K562 (cell line): ENCODE measurements around the gene SLC22A12. TPM values are rescaled to one million over a fixed set of nuclear protein-coding genes. Genes with fewer than 3 reads are reported as not detected.

Experiments
- ATAC-seq: fragments of 200-7000 bp; cut with Tn5 transposase; 3 replicates; pipeline ENCODE4 v1.9.1; 2020; ENCODE audit warnings: moderate library complexity
- BruUV-seq: library from RNA; stranded (reverse); fragments of 400-500 nt; replicated peaks from 2 replicates; lab custom pipeline; 2021; lab: Mats Ljungman, UMichigan
- CTCF ChIA-PET: fragments of 300-600 bp; formaldehyde crosslinking; extraction: SDS; loops from one replicate; lab custom pipeline; 2021; ENCODE audit warnings: low intra/inter-chr PET ratio; lab: Yijun Ruan, JAX
- POLR2A ChIA-PET: fragments of 300-600, 350-650 bp; sonication (Branson Sonifier 250); formaldehyde crosslinking; extraction: SDS; loops from one replicate; lab custom pipeline; 2021; ENCODE audit warnings: antibody characterized with exemption, inconsistent platforms; lab: Yijun Ruan, JAX
- DNase-seq, 4 experiments: peaks; one replicate each; pipeline versions ENCODE4 v3.0.0 to v3.0.0-alpha.2; 2011 to 2018; ENCODE audit warnings: low spot score in 3 of 4, mixed read lengths in 3 of 4; ENCODE audit errors: extremely low read depth in 1 of 4
- FAIRE-seq: peaks from 2 replicates; lab custom pipeline; 2011; peaks lifted over from hg19 to GRCh38; lab: Jason Lieb, UNC
- H2AFZ ChIP-seq: 2 replicates; pipeline ENCODE4 v1.6.0; 2011; ENCODE audit warnings: low read depth, low read length, control low read depth, inconsistent platforms
- H3K27ac ChIP-seq: fragments of 200-600 bp; 3 replicates; pipeline ENCODE4 v1.8.0; 2011; ENCODE audit warnings: low read depth, mild to moderate bottlenecking, control low read depth, inconsistent platforms, low read length, moderate library complexity, mixed read lengths; ENCODE audit errors: extremely low read depth
- H3K27me3 ChIP-seq, 2 experiments: fragments of 300-600 bp in 1 of 2; 2 replicates in 1 of 2; 3 replicates in 1 of 2; pipeline versions ENCODE4 v1.6.0 to v1.8.0; 2011; ENCODE audit warnings: inconsistent platforms in 2 of 2, low read length in 2 of 2, mild to moderate bottlenecking in 1 of 2, mixed read lengths in 1 of 2, moderate library complexity in 1 of 2; ENCODE audit not compliant: control insufficient read depth in 2 of 2, insufficient read depth in 2 of 2
- H3K36me3 ChIP-seq: fragments of 300-600 bp; 3 replicates; pipeline ENCODE4 v1.8.0; 2011; ENCODE audit warnings: mild to moderate bottlenecking, low read length, inconsistent platforms; ENCODE audit not compliant: control insufficient read depth, insufficient read depth
- H3K4me1 ChIP-seq, 2 experiments: fragments of 200-600 bp in 1 of 2; replicated peaks in 1 of 2; 2 replicates in 1 of 2; 3 replicates in 1 of 2; pipeline versions ENCODE4 v1.5.1 to v1.8.0; 2011; ENCODE audit warnings: inconsistent platforms in 2 of 2, low read length in 2 of 2, mild to moderate bottlenecking in 1 of 2, mixed read lengths in 1 of 2, moderate library complexity in 1 of 2; ENCODE audit not compliant: control insufficient read depth in 2 of 2, insufficient read depth in 2 of 2
- H3K4me2 ChIP-seq: 2 replicates; pipeline ENCODE4 v1.6.1; 2011; ENCODE audit warnings: low read length, control low read depth, inconsistent platforms, mixed read lengths; ENCODE audit not compliant: insufficient read depth
- H3K4me3 ChIP-seq: fragments of 200-600 bp; sonication (generic), shearing (Covaris generic); 2 replicates; pipeline ENCODE4 v1.5.1; 2016; ENCODE audit warnings: control low read depth, inconsistent platforms
- H3K79me2 ChIP-seq: fragments of 200-600 bp; 3 replicates; pipeline ENCODE4 v1.8.0; 2011; ENCODE audit warnings: low read length, inconsistent platforms; ENCODE audit not compliant: control insufficient read depth, insufficient read depth
- H3K9ac ChIP-seq, 2 experiments: 2 replicates each; pipeline versions ENCODE4 v1.6.0 to v1.6.1; 2011; ENCODE audit warnings: low read depth in 2 of 2, low read length in 2 of 2, control low read depth in 1 of 2, inconsistent platforms in 1 of 2, mild to moderate bottlenecking in 1 of 2, mixed read lengths in 1 of 2; ENCODE audit not compliant: insufficient read depth in 1 of 2
- H3K9me1 ChIP-seq: one replicate; pipeline ENCODE4 v1.6.0; 2011; ENCODE audit warnings: inconsistent platforms, mild to moderate bottlenecking, low read length, moderate library complexity; ENCODE audit not compliant: control insufficient read depth, insufficient read depth
- H3K9me3 ChIP-seq: replicated peaks from 2 replicates; pipeline ENCODE4 v1.5.1; 2011; ENCODE audit warnings: low read depth, low read length, inconsistent platforms; ENCODE audit not compliant: control insufficient read depth, insufficient read depth
- H4K20me1 ChIP-seq: replicated peaks from 2 replicates; pipeline ENCODE4 v1.6.1; 2011; ENCODE audit warnings: low read length, inconsistent platforms, mixed read lengths; ENCODE audit not compliant: control insufficient read depth, insufficient read depth
- BRD4 ChIP-seq: fragments of 200-600 bp; sonication (generic); IDR thresholded peaks from 2 replicates; pipeline ENCODE4 v1.6.1; 2017; ENCODE audit warnings: inconsistent platforms
- BRF1 ChIP-seq: IDR thresholded peaks from 3 replicates; pipeline ENCODE4 v1.6.1; 2011; ENCODE audit warnings: borderline replicate concordance, mild to moderate bottlenecking; ENCODE audit not compliant: insufficient read length; ENCODE audit errors: extremely low read depth
- FOXK2 ChIP-seq, 2 experiments: fragments of 450-650 bp; IDR thresholded peaks in 1 of 2; conservative IDR thresholded peaks in 1 of 2; 2 replicates each; pipeline ENCODE4 v1.6.1; 2016; ENCODE audit warnings: low read depth in 2 of 2, mild to moderate bottlenecking in 1 of 2
- GABPB1 ChIP-seq: sonication (generic); formaldehyde crosslinking; IDR thresholded peaks from 2 replicates; pipeline ENCODE4 v1.8.0; 2022; ENCODE audit warnings: mild to moderate bottlenecking, missing genetic modification reagents
- TRIM24 ChIP-seq, 2 experiments: fragments of 450-650 bp; IDR thresholded peaks; 2 replicates each; pipeline ENCODE4 v1.6.1; 2016
- WGBS: fragments of 100-300 bp; shearing (Covaris generic); methylation state at CpG from one replicate; pipeline ENCODE4 v1.1.6; 2016; ENCODE audit warnings: low coverage, mixed read lengths; ENCODE audit not compliant: insufficient coverage; ENCODE audit errors: missing lambda C conversion rate; 5-methylcytosine and 5-hydroxymethylcytosine counted together
- in situ Hi-C: fragments of 300-500 bp; cut with MboI; formaldehyde crosslinking; loops from 4 replicates; pipeline ENCODE4 v1.15.0; 2018; ENCODE audit warnings: inconsistent platforms, mixed read lengths
- intact Hi-C: fragments of 100-400 bp; cut with micrococcal nuclease; formaldehyde crosslinking; loops from 2 replicates; pipeline ENCODE4 v1.14.2; 2022
- polyA plus RNA-seq, 8 experiments: library from polyadenylated mRNA; depleted of rRNA in 4 of 8; stranded (reverse) in 5 of 8; unstranded in 3 of 8; fragments of >200 nt; fragmentation: Nextera tagmentation in 2 of 8; fragmentation: Illumina TruSeq in 1 of 8; extraction: Ambion mirVana in 2 of 8; extraction: Trizol in 1 of 8; gene quantifications; 2 replicates each; pipeline versions ENCODE4 v1.2.1 to v1.2.3, GENCODE V29; 2011 to 2014; ENCODE audit warnings: inconsistent platforms in 1 of 8, missing spikeins in 1 of 8
- total RNA-seq, 7 experiments: library from RNA; depleted of rRNA in 6 of 7; stranded (reverse); fragments of >200 nt in 6 of 7; fragmentation: Illumina TruSeq in 2 of 7; extraction: Trizol in 2 of 7; gene quantifications; 2 replicates each; pipeline versions ENCODE4 v1.2.1 to v1.2.3, GENCODE V29; 2011 to 2021; ENCODE audit warnings: low replicate concordance in 1 of 7
- TF ChIP-seq, protein P1 (sequence below): fragments of 250-450 bp; sonication (Bioruptor Pico); IDR thresholded peaks from 2 replicates; pipeline ENCODE4 v1.8.0; 2022; ENCODE audit warnings: inconsistent platforms, mild to moderate bottlenecking, moderate library complexity, borderline replicate concordance

The SLC22A12 gene
- total and polyA plus RNA-seq, 9 of the 15 experiments (the other 6 are each of a cell fraction or from before 2014, with no cell fraction given), result not detected

DNA sequence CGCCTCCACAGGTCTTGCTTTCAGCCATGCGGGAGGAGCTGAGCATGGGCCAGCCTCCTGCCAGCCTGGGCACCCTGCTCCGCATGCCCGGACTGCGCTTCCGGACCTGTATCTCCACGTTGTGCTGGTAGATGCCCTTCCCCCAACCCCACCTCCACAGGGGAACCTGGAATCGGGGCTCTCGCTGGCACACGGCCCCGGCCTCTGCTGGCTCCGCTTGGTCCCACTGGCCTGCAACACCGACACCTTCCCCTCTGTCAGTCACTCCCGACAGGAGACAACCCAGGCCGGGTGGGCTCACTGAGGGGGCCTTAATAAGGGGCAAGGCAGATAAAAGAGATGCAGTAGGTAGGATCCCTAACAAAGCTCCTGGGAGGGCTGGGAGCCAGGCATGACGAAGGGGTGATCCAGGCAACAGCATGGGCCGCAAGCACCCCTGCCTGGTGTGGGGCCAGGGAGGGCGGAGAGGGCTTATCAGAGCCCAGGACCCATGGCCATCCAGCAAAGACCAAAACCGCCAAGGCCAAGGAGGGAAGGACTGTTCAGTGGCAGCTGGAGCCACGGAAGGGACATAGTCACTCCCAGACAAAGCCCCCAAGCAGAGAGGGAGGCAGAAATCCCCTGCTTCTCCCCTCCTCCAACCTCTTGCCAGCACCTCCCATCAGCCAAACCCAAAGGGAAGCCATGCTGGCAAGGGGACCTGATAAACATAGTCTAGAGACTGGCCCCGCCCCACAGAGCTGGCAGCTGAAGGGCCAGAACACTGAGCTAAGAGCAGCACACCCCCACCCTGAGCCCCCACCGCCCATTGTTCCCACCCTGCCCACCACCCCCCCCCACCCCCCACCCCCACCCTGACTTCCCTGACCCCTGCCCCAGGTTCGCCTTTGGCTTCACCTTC, 8.0 kb downstream of the SLC22A12 start:
- DNase-seq (peak in 1 of 4 experiments; percentile 12), ATAC-seq (no peak), FAIRE-seq (no peak)
- WGBS, result 6% methylated on average over 21 of the region's 23 CpGs
- Histone ChIP-seq H3K9me3 (no peaks in the 10 kb centered on the region), H3K36me3 (no peaks in the 10 kb centered on the region), H3K79me2 (no peaks in the 10 kb centered on the region), H3K4me1 (peaks cover 0 to 19% of the 10 kb centered on the region in 2 experiments; a peak in 2 of 5 replicates), H3K27ac (no peak overlapping the region), H3K4me3 (no peak overlapping the region), H3K4me2 (no peak overlapping the region), H3K9me1 (no peaks in the 10 kb centered on the region), H3K27me3 (peaks cover 0 to 44% of the 10 kb centered on the region in 2 experiments; a peak in 2 of 5 replicates), H2AFZ (no peak overlapping the region), H3K9ac (peak overlapping the region in 1 of 2 experiments; percentile 45; a peak in 1 of 4 replicates), H4K20me1 (peaks cover 9% of the 10 kb centered on the region)
- ChIA-PET POLR2A (interaction anchor here (0.7 to 1.1 kb wide), 2 partner anchors 15 to 101 kb away, joined by 3 read pairs; no protein-coding TSS in a partner anchor), CTCF (no interaction called here)
- TF ChIP-seq, protein P1, sequence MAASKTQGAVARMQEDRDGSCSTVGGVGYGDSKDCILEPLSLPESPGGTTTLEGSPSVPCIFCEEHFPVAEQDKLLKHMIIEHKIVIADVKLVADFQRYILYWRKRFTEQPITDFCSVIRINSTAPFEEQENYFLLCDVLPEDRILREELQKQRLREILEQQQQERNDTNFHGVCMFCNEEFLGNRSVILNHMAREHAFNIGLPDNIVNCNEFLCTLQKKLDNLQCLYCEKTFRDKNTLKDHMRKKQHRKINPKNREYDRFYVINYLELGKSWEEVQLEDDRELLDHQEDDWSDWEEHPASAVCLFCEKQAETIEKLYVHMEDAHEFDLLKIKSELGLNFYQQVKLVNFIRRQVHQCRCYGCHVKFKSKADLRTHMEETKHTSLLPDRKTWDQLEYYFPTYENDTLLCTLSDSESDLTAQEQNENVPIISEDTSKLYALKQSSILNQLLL (CRISPR knock-in tag), result no peak
- no peak for TF ChIP-seq TRIM24 (IDR thresholded peaks at IDR 0.05)
- TF ChIP-seq BRF1, result no peak
- TF ChIP-seq BRD4, result no peak
- no peak for TF ChIP-seq FOXK2 (conservative IDR thresholded peaks at IDR 0.05 in 1 of 2, IDR thresholded peaks at IDR 0.05 in 1 of 2; ENCODE audit: low read depth in 2 of 2)
- no peak for TF ChIP-seq GABPB1 (CRISPR knock-in tag)
- in situ Hi-C loops (no loop called here), intact Hi-C loops (no loop called here)
- BruUV-seq, result no TSS peak
